GM18511 (cell line): ENCODE data around the gene EIF2B2.

Source experiments
- ATAC-seq: cut with Tn5 transposase; IDR thresholded peaks from one replicate; pipeline ENCODE4 v1.9.1; 2021; ENCODE audit warnings: mild to moderate bottlenecking, moderate library complexity; ENCODE audit not compliant: unreplicated experiment

EIF2B2 gene

GRCh38 chr14:75002392-75003249, at the start of gene EIF2B2:
Gene EIF2B2 (plus strand): TSS chr14:75002921. CDS start chr14:75002991, 70 bp downstream.
- peak; percentile 98 for ATAC-seq

GRCh38 chr14:74953686-74954085, 49.0 kb upstream of the EIF2B2 start:
- ATAC-seq, result no peak

GRCh38 chr14:74954232-74954946, 48.3 kb upstream of the EIF2B2 start:
- ATAC-seq, result no peak

- ATAC-seq, result no peak
Measured at GRCh38 chr14:74954947-74955228, 47.8 kb upstream of the EIF2B2 start.

GRCh38 chr14:74955229-74956026, 47.3 kb upstream of the EIF2B2 start, which contains the start of gene PGF:
Gene PGF (minus strand): TSS chr14:74955597. CDS start chr14:74955242, 355 bp downstream.
- no peak for ATAC-seq

- no peak for ATAC-seq
Measured at GRCh38 chr14:74956027-74956279, 46.8 kb upstream of the EIF2B2 start.

- no peak for ATAC-seq
Measured at GRCh38 chr14:74956280-74957072, 46.2 kb upstream of the EIF2B2 start.

GRCh38 chr14:74959596-74960180, 43.0 kb upstream of the EIF2B2 start:
- ATAC-seq, result no peak

- ATAC-seq, result no peak
Measured at GRCh38 chr14:74960736-74961135, 42.0 kb upstream of the EIF2B2 start.

- ATAC-seq, result no peak
Measured at GRCh38 chr14:74961238-74961911, 41.3 kb upstream of the EIF2B2 start.

GRCh38 chr14:74962046-74962445, 40.7 kb upstream of the EIF2B2 start:
- no peak for ATAC-seq

GRCh38 chr14:74962493-74962892, 40.2 kb upstream of the EIF2B2 start:
- ATAC-seq, result no peak

GRCh38 chr14:74963178-74963704, 39.5 kb upstream of the EIF2B2 start:
- ATAC-seq, result no peak

GRCh38 chr14:74963705-74964271, 38.9 kb upstream of the EIF2B2 start:
- ATAC-seq, result no peak

GRCh38 chr14:74964787-74965485, 37.8 kb upstream of the EIF2B2 start:
- ATAC-seq, result no peak

GRCh38 chr14:74965486-74966153, 37.1 kb upstream of the EIF2B2 start:
- no peak for ATAC-seq

GRCh38 chr14:74968811-74969210, 33.9 kb upstream of the EIF2B2 start:
- ATAC-seq, result no peak

GRCh38 chr14:74973003-74973653, 29.6 kb upstream of the EIF2B2 start:
- ATAC-seq, result no peak
